Osteoblast (primary cell): Measurements from ENCODE around the gene MEF2D. TPM values are rescaled to one million over a fixed set of nuclear protein-coding genes. Genes with fewer than 3 reads are reported as not detected.

ENCODE experiments used
- DNase-seq: peaks from one replicate; pipeline ENCODE4 v3.0.0; 2011; ENCODE audit warnings: low spot score, mixed read lengths; ENCODE audit not compliant: insufficient read length; ENCODE audit errors: missing footprints
- H2AFZ ChIP-seq: 2 replicates; pipeline ENCODE4 v1.6.0; 2011; ENCODE audit warnings: mild to moderate bottlenecking, low read length
- H3K27ac ChIP-seq: 2 replicates; pipeline ENCODE4 v1.5.1; 2011; ENCODE audit warnings: mild to moderate bottlenecking, low read depth, low read length, moderate library complexity
- H3K27me3 ChIP-seq: 2 replicates; pipeline ENCODE4 v1.6.0; 2012; ENCODE audit warnings: mild to moderate bottlenecking, control low read depth, inconsistent platforms, low read length, moderate library complexity; ENCODE audit not compliant: insufficient read depth
- H3K36me3 ChIP-seq: 2 replicates; pipeline ENCODE4 v1.5.1; 2011; ENCODE audit warnings: mild to moderate bottlenecking, low read length, control low read depth, moderate library complexity; ENCODE audit not compliant: insufficient read depth
- H3K4me1 ChIP-seq: 2 replicates; pipeline ENCODE4 v1.5.1; 2011; ENCODE audit warnings: mild to moderate bottlenecking, low read length, control low read depth, moderate library complexity; ENCODE audit not compliant: insufficient read depth
- H3K4me2 ChIP-seq: 2 replicates; pipeline ENCODE4 v1.6.0; 2011; ENCODE audit warnings: mild to moderate bottlenecking, low read length; ENCODE audit not compliant: insufficient read depth
- H3K4me3 ChIP-seq: fragments of 200-600 bp; sonication (generic); 3 replicates; pipeline ENCODE4 v1.5.1; 2012; ENCODE audit warnings: mild to moderate bottlenecking, low read length, inconsistent platforms; ENCODE audit not compliant: insufficient read depth
- H3K79me2 ChIP-seq: 2 replicates; pipeline ENCODE4 v1.6.0; 2012; ENCODE audit warnings: mild to moderate bottlenecking, low read length, control low read depth, inconsistent platforms; ENCODE audit not compliant: insufficient read depth
- H3K9me3 ChIP-seq: 2 replicates; pipeline ENCODE4 v1.5.1; 2011; ENCODE audit warnings: low read depth, low read length, control low read depth
- H4K20me1 ChIP-seq: 2 replicates; pipeline ENCODE4 v1.6.0; 2012; ENCODE audit warnings: mild to moderate bottlenecking, low read length, control low read depth; ENCODE audit not compliant: insufficient read depth
- CTCF ChIP-seq: IDR thresholded peaks from 2 replicates; pipeline ENCODE4 v1.5.1; 2011; ENCODE audit warnings: mild to moderate bottlenecking, low read depth, low read length, moderate library complexity; ENCODE audit errors: extremely low read depth
- total RNA-seq: library from RNA; depleted of rRNA; stranded (reverse); fragments of >200 nt; gene quantifications from 2 replicates; pipeline ENCODE4 v1.2.3, GENCODE V29; 2012

MEF2D gene
- total RNA-seq, 1 donor, result 14.1 TPM

- no peaks in the 10 kb centered on the region for H3K9me3 ChIP-seq
- peak overlapping the region; percentile 60 for H2AFZ ChIP-seq
- H4K20me1 ChIP-seq, result no peaks in the 10 kb centered on the region
- no peak overlapping the region for H3K4me2 ChIP-seq
- DNase-seq, result peak; percentile 84
- H3K27ac ChIP-seq, result peak overlapping the region; percentile 29
- TF ChIP-seq CTCF, result no peak
- no peak overlapping the region for H3K4me3 ChIP-seq
- no peaks in the 10 kb centered on the region for H3K79me2 ChIP-seq
- no peaks in the 10 kb centered on the region for H3K27me3 ChIP-seq
- no peaks in the 10 kb centered on the region for H3K36me3 ChIP-seq
- H3K4me1 ChIP-seq, result peaks cover 30% of the 10 kb centered on the region
These were observed 8.3 kb upstream of the MEF2D start for GRCh38 chr1:156508955-156509234.

GRCh38 chr1:156508205-156508954, 7.8 kb upstream of the MEF2D start:
- Histone ChIP-seq H2AFZ (peak overlapping the region; percentile 60), H3K27me3 (no peaks in the 10 kb centered on the region), H3K4me1 (peaks cover 35% of the 10 kb centered on the region), H3K27ac (peak overlapping the region; percentile 29), H3K36me3 (no peaks in the 10 kb centered on the region), H3K79me2 (no peaks in the 10 kb centered on the region), H4K20me1 (no peaks in the 10 kb centered on the region), H3K4me2 (no peak overlapping the region), H3K4me3 (no peak overlapping the region), H3K9me3 (no peaks in the 10 kb centered on the region)
- no peak for TF ChIP-seq CTCF
- peak; percentile 81 for DNase-seq

- H3K9me3 ChIP-seq, result no peaks in the 10 kb centered on the region
- no peaks in the 10 kb centered on the region for H3K79me2 ChIP-seq
- H3K36me3 ChIP-seq, result no peaks in the 10 kb centered on the region
- H3K4me2 ChIP-seq, result no peak overlapping the region
- no peak overlapping the region for H3K27ac ChIP-seq
- no peak overlapping the region for H3K4me3 ChIP-seq
- H3K27me3 ChIP-seq, result no peaks in the 10 kb centered on the region
- DNase-seq, result no peak
- peaks cover 53% of the 10 kb centered on the region for H3K4me1 ChIP-seq
- no peak overlapping the region for H2AFZ ChIP-seq
- no peak for TF ChIP-seq CTCF
- no peaks in the 10 kb centered on the region for H4K20me1 ChIP-seq
These were observed 5.9 kb upstream of the MEF2D start for GRCh38 chr1:156506450-156506849.

GRCh38 chr1:156505679-156506298, 5.2 kb upstream of the MEF2D start:
- H3K4me2 ChIP-seq, result peak overlapping the region; percentile 85
- H3K27me3 ChIP-seq, result no peaks in the 10 kb centered on the region
- no peaks in the 10 kb centered on the region for H3K79me2 ChIP-seq
- H4K20me1 ChIP-seq, result no peaks in the 10 kb centered on the region
- H3K27ac ChIP-seq, result peak overlapping the region; percentile 100
- H3K4me3 ChIP-seq, result peak overlapping the region; percentile 54
- peak overlapping the region; percentile 81 for H2AFZ ChIP-seq
- H3K9me3 ChIP-seq, result no peaks in the 10 kb centered on the region
- peaks cover 52% of the 10 kb centered on the region for H3K4me1 ChIP-seq
- H3K36me3 ChIP-seq, result no peaks in the 10 kb centered on the region
- DNase-seq, result no peak
- TF ChIP-seq CTCF, result no peak
